ENCODE results near the gene NACA2.
"Not testable (repeated sequence)": the region's sequence is repeated elsewhere in the genome, so short reads cannot be mapped to it uniquely, and the experiment has no call there.

The NACA2 gene

DNA sequence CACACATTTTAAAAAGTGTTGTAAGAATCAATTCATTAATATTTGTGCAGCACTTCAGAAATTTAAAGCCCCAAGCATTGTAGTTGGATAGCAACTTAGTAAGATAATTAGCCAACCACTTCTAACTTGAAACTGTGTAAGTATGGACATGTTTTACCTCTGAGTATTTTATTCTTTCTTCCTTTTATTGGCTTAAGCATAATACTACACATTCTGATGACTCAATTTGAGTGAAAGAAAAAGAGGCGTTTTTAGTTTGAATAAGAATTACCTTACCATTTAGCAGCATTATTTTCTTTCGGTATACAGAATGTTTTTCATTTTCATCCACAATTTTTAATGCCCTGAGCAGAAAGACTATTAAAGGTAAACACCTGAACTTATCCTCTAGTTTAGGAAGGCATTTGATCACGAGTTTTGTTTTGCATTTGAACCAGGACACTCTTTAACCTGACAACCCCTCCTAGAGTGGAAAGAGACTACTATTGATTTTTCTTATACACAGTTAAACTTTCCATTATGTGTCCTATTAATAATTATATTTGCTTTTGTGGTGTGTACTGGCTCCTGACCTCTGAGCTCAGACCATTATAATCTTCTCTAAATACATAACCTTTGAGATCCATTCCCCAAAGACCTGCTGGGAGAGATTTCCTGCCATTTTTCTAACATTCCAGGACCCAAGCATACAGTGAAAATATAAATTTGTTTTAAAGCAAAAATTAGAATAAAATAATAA lies 9.2 kb downstream of the NACA2 start:
- DNase-seq (ENCODE audit: low read depth in 1 of 2, low spot score in 1 of 2), result no peak
- in situ Hi-C loops (cut with HindIII; ENCODE audit: low pct_unique_long_range_greater_than_20kb, low sequenced_read_pairs), result no loop called here
- TF ChIP-seq JUND (IDR thresholded peaks at IDR 0.05; ENCODE audit: low read depth), result no peak

GRCh38 chr17:61580502-61580901 lies 10.5 kb downstream of the NACA2 start:
- DNase-seq (ENCODE audit: low read depth in 1 of 2, low spot score in 1 of 2), result no peak
- no peak for TF ChIP-seq JUND (IDR thresholded peaks at IDR 0.05; ENCODE audit: low read depth)
- in situ Hi-C loops (cut with HindIII; ENCODE audit: low pct_unique_long_range_greater_than_20kb, low sequenced_read_pairs), result no loop called here

DNA sequence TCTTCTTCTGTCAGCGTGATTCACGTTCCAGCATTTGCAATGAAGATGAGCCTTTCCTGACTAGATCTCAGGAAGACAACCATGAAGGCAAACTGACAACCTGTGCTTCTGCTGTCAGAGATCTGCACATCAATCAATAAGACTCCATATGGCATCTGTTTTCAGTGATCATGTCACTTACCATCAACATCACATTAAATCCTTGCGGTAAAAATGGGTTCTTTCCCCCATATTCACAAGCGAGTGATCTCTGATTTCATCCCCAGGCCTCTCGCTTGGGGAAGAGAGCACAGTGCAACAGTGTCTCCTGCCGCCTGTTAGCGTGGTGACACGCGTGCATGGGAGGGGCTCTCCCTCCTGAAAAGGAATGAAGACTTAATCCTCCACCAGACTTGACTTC lies 11.1 kb downstream of the NACA2 start:
- in situ Hi-C loops (cut with HindIII; ENCODE audit: low pct_unique_long_range_greater_than_20kb, low sequenced_read_pairs), result no loop called here
- DNase-seq (ENCODE audit: low read depth in 1 of 2, low spot score in 1 of 2), result peak in 1 of 2 experiments; percentile 20
- TF ChIP-seq JUND (IDR thresholded peaks at IDR 0.05; ENCODE audit: low read depth), result no peak

GRCh38 chr17:61579347-61579746 lies 11.7 kb downstream of the NACA2 start:
- no peak for TF ChIP-seq JUND (IDR thresholded peaks at IDR 0.05; ENCODE audit: low read depth)
- no peak for DNase-seq (ENCODE audit: low read depth in 1 of 2, low spot score in 1 of 2)
- in situ Hi-C loops (cut with HindIII; ENCODE audit: low pct_unique_long_range_greater_than_20kb, low sequenced_read_pairs), result no loop called here

DNA sequence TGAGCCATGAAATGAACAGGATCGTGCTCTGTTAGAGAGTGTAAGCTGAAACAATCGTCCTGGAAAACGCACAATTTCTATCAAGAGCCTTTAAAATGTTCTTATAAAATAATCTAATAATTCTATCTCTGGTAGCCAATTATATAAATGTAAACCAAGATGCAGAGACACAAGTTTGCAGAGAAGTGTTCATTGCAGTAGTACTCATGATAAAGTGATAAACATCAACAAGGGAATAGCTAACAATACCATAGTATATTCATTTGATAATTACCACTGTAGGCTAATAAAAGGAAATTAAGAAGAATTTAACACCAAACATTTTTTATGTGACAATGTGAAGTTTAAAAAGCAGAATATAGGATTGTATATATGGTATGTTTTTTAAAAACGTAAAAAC lies 12.4 kb downstream of the NACA2 start:
- no peak for TF ChIP-seq JUND (IDR thresholded peaks at IDR 0.05; ENCODE audit: low read depth)
- no peak for DNase-seq (ENCODE audit: low read depth in 1 of 2, low spot score in 1 of 2)
- in situ Hi-C loops (cut with HindIII; ENCODE audit: low pct_unique_long_range_greater_than_20kb, low sequenced_read_pairs), result no loop called here

- in situ Hi-C loops (cut with HindIII; ENCODE audit: low pct_unique_long_range_greater_than_20kb, low sequenced_read_pairs), result no loop called here
- no peak for TF ChIP-seq JUND (IDR thresholded peaks at IDR 0.05; ENCODE audit: low read depth)
- no peak for DNase-seq (ENCODE audit: low read depth in 1 of 2, low spot score in 1 of 2)
Observed at GRCh38 chr17:61575983-61576382, 15.0 kb downstream of the NACA2 start.

DNA sequence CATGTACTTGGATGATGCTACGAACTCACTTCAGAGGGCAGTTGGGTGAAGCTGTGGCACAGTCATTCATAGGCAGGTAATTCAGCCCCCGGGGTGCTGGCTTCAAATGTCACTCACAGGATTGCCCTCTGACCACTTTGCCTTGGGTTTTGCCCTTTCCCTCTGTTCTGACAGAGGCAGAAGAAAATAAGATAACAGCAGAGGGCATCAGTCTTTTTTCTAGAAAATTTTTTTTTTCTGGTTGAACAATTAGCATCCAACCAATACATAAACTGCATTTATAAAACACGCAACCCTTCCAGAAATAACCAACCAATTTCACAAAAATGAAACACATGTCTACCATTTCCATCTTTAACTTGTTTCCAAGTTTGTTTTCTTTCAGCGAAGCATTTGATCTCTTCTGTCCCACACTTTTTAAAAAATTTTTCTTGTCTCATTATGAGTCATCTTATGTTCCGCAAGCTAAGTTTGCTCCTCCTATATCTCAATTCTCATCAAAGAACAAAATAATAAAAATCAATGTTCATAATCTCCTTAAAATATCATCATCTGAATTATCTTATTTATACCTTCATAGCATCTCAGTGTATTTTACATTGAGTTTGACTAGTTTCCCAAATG lies 15.6 kb downstream of the NACA2 start:
- in situ Hi-C loops (cut with HindIII; ENCODE audit: low pct_unique_long_range_greater_than_20kb, low sequenced_read_pairs), result no loop called here
- no peak for DNase-seq (ENCODE audit: low read depth in 1 of 2, low spot score in 1 of 2)
- TF ChIP-seq JUND (IDR thresholded peaks at IDR 0.05; ENCODE audit: low read depth), result no peak

DNA sequence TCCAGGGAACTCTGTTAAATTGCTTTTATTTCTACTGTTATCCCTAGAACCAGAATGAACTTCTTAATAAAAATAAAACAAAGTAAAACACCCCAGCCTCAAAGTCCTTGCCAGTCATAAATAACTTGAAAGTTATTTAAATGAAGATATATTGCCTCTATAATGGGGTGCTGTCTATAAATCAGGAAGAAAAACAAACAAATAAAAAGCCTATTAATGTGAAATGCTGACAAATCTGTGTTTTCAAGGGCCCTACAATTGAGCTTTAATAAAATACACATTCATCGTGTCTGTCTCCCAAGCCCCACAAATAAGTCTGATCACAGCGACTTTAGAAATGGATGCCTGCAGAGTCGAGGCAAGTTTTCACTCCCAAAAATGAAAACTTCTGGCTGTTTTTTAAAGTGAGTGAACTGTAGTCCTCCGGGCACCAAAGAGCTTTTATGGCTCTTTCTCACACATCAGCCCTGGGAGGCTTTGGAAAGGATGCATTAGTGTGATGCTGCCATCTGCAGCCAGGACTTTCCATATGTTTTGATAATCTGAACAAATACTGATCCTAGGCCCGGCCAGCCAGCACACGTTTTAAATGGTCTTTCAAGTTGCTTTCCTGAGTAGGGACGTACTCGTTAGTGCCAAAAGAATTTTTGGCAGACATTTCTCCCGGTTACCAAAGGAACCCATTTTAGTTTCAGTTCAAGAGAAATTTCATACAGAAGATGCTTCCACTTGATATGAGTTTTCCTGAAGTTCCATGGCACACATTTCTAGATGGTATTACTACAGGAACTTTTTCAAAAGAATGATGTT lies 16.3 kb downstream of the NACA2 start:
- in situ Hi-C loops (cut with HindIII; ENCODE audit: low pct_unique_long_range_greater_than_20kb, low sequenced_read_pairs), result no loop called here
- no peak for TF ChIP-seq JUND (IDR thresholded peaks at IDR 0.05; ENCODE audit: low read depth)
- DNase-seq (ENCODE audit: low read depth in 1 of 2, low spot score in 1 of 2), result peak in 1 of 2 experiments; percentile 64

DNA sequence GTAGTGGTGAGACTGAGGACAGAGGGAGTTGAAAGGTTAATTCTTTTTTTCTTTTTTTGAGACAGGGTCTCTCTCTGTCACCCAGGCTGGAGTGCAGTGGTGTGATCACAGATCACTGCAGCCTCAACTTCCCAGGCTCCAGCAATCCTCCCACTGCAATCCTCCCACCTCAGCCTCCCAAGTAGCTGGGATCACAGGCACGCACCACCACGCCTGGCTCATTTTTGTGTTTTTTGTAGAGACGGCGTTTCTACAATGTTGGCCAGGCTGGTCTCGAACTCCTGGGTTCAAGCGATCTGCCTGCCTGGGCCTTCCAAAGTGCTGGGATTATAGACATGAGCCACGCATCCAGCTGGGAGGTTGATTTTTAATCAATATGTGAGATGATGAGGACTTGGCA lies 18.5 kb downstream of the NACA2 start:
- DNase-seq (ENCODE audit: low read depth in 1 of 2, low spot score in 1 of 2); in situ Hi-C loops (cut with HindIII; ENCODE audit: low pct_unique_long_range_greater_than_20kb, low sequenced_read_pairs): not testable (repeated sequence)

- DNase-seq (ENCODE audit: low read depth in 1 of 2, low spot score in 1 of 2), result no peak
- TF ChIP-seq JUND (IDR thresholded peaks at IDR 0.05; ENCODE audit: low read depth), result no peak
- in situ Hi-C loops (cut with HindIII; ENCODE audit: low pct_unique_long_range_greater_than_20kb, low sequenced_read_pairs), result no loop called here
Observed at GRCh38 chr17:61571624-61572023, 19.4 kb downstream of the NACA2 start.

GRCh38 chr17:61570118-61570517 lies 20.9 kb downstream of the NACA2 start:
- in situ Hi-C loops (cut with HindIII; ENCODE audit: low pct_unique_long_range_greater_than_20kb, low sequenced_read_pairs), result no loop called here
- TF ChIP-seq JUND (IDR thresholded peaks at IDR 0.05; ENCODE audit: low read depth), result no peak
- DNase-seq (ENCODE audit: low read depth in 1 of 2, low spot score in 1 of 2), result peak in 1 of 2 experiments; percentile 63

GRCh38 chr17:61569525-61569924 lies 21.5 kb downstream of the NACA2 start:
- in situ Hi-C loops (cut with HindIII; ENCODE audit: low pct_unique_long_range_greater_than_20kb, low sequenced_read_pairs), result not testable (repeated sequence)

More at GRCh38 chr17:61569525-61569924, 21.5 kb downstream of the NACA2 start:
- DNase-seq (ENCODE audit: low read depth in 1 of 2, low spot score in 1 of 2), result not testable (repeated sequence)

Data from T47D (cell line).